SH-SY5Y (cell line): Measurements from ENCODE around the gene ASCC1.

ENCODE experiments used
- GATA2 ChIP-seq: IDR thresholded peaks from 2 replicates; pipeline ENCODE4 v1.6.1; 2011; ENCODE audit warnings: mild to moderate bottlenecking, low read depth, low read length
- GATA3 ChIP-seq: IDR thresholded peaks from 2 replicates; pipeline ENCODE4 v1.6.1; 2011; ENCODE audit warnings: low read depth, mild to moderate bottlenecking, low read length, moderate library complexity

DNA sequence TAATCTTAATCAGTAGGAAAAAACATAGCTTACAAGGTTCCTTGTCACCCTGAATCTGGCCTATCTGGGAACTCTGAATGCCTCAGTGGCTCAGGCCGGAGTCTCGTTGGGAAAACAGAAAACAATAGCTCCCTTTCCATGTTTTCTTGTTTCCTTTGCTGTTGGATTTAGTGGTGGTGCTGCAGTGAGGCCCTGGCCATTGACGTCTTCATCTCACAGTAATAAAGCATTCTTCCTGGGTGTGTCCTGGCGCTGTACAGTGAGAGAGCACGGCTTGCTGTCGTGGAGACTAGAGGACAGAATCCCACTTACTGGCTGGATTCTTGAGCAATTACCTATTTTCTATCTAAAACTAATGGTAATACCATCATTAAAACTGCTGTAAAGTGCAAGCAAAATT is 126.5 kb downstream of the ASCC1 start:
- TF ChIP-seq GATA2, result no peak
- no peak for TF ChIP-seq GATA3
